SK-N-SH (cell line): ENCODE results near the gene ADGRA1. TPM values are rescaled to one million over a fixed set of nuclear protein-coding genes. Genes with fewer than 3 reads are reported as not detected.

Experiments
- CTCF ChIA-PET: fragments of 300-600, 350-600 bp; formaldehyde crosslinking; extraction: SDS; loops from one replicate; lab custom pipeline; 2021; lab: Yijun Ruan, JAX
- POLR2A ChIA-PET: fragments of 350-600 bp; sonication (Branson Sonifier 250); formaldehyde crosslinking; extraction: SDS; loops from one replicate; lab custom pipeline; 2020; ENCODE audit warnings: antibody characterized with exemption, inconsistent platforms; lab: Yijun Ruan, JAX
- DNase-seq: peaks from one replicate; pipeline ENCODE4 v3.0.0; 2012
- H2AFZ ChIP-seq: fragments of 200-600 bp; sonication (generic); 2 replicates; pipeline ENCODE4 v1.8.1; 2016; ENCODE audit warnings: antibody characterized with exemption, mild to moderate bottlenecking, low read depth
- H3F3A ChIP-seq: fragments of 200-600 bp; sonication (generic); replicated peaks from 2 replicates; pipeline ENCODE3; 2016; ENCODE audit warnings: antibody characterized with exemption, mild to moderate bottlenecking; ENCODE audit not compliant: insufficient read depth
- H3K27ac ChIP-seq, 2 experiments: fragments of 200-500 bp in 1 of 2; fragments of 200-600 bp in 1 of 2; sonication (Bioruptor generic) in 1 of 2; sonication (generic), shearing (Covaris generic) in 1 of 2; 2 replicates each; pipeline versions ENCODE4 v1.5.1 to v1.6.1; 2014 to 2016; ENCODE audit warnings: low read depth in 2 of 2, inconsistent platforms in 1 of 2, low read length in 1 of 2, mild to moderate bottlenecking in 1 of 2, mixed read lengths in 1 of 2
- H3K27me3 ChIP-seq: fragments of 200-600 bp; sonication (generic), shearing (Covaris generic); 2 replicates; pipeline ENCODE4 v1.6.1; 2016; ENCODE audit warnings: mixed run types; ENCODE audit not compliant: insufficient read depth
- H3K36me3 ChIP-seq, 2 experiments: fragments of 200-500 bp in 1 of 2; fragments of 200-600 bp in 1 of 2; sonication (Bioruptor generic) in 1 of 2; sonication (generic) in 1 of 2; replicated peaks in 1 of 2; 2 replicates each; pipeline versions ENCODE3 to v1.5.1; 2014 to 2016; ENCODE audit warnings: low read length in 1 of 2, mild to moderate bottlenecking in 1 of 2; ENCODE audit not compliant: insufficient read depth in 2 of 2, control insufficient read depth in 1 of 2
- H3K4me1 ChIP-seq, 2 experiments: fragments of 200-500 bp in 1 of 2; fragments of 200-600 bp in 1 of 2; sonication (Bioruptor generic) in 1 of 2; sonication (generic), shearing (Covaris generic) in 1 of 2; 2 replicates each; pipeline versions ENCODE4 v1.5.1 to v1.6.1; 2014 to 2016; ENCODE audit warnings: low read depth in 1 of 2, low read length in 1 of 2, mixed run types in 1 of 2; ENCODE audit not compliant: insufficient read depth in 2 of 2, control insufficient read depth in 1 of 2
- H3K4me2 ChIP-seq: fragments of 200-600 bp; sonication (generic), shearing (Covaris generic); 2 replicates; pipeline ENCODE4 v1.6.1; 2017; ENCODE audit warnings: mixed run types
- H3K4me3 ChIP-seq, 2 experiments: fragments of 200-500 bp in 1 of 2; fragments of 200-600 bp in 1 of 2; sonication (Bioruptor generic) in 1 of 2; sonication (generic), shearing (Covaris generic) in 1 of 2; 2 replicates each; pipeline versions ENCODE4 v1.5.1 to v1.8.1; 2014 to 2016; ENCODE audit warnings: low read depth in 2 of 2, inconsistent platforms in 1 of 2, low read length in 1 of 2, mild to moderate bottlenecking in 1 of 2, mixed read lengths in 1 of 2, moderate library complexity in 1 of 2
- H3K79me2 ChIP-seq: fragments of 200-600 bp; sonication (generic); 2 replicates; pipeline ENCODE4 v1.8.1; 2017; ENCODE audit warnings: mild to moderate bottlenecking; ENCODE audit not compliant: insufficient read depth
- H3K9ac ChIP-seq: fragments of 200-600 bp; sonication (generic); 2 replicates; pipeline ENCODE4 v1.6.1; 2017; ENCODE audit warnings: mixed run types
- H3K9me2 ChIP-seq: fragments of 200-600 bp; sonication (generic); 2 replicates; pipeline ENCODE4 v1.6.1; 2017; ENCODE audit warnings: mixed run types
- H3K9me3 ChIP-seq: fragments of 200-600 bp; sonication (generic); 2 replicates; pipeline ENCODE4 v1.6.1; 2017; ENCODE audit warnings: mixed run types, mild to moderate bottlenecking, moderate library complexity
- H4K20me1 ChIP-seq: fragments of 200-600 bp; sonication (generic); 2 replicates; pipeline ENCODE4 v1.6.1; 2017; ENCODE audit warnings: mild to moderate bottlenecking, mixed run types; ENCODE audit not compliant: insufficient read depth
- CHD2 ChIP-seq: fragments of 150-350 bp; IDR thresholded peaks from 2 replicates; pipeline ENCODE4 v1.6.1; 2018; ENCODE audit warnings: low read length; ENCODE audit not compliant: partially characterized antibody
- CTCF ChIP-seq: fragments of 200-600 bp; sonication (generic); IDR thresholded peaks from 2 replicates; pipeline ENCODE4 v1.6.1; 2017; ENCODE audit warnings: antibody characterized with exemption, mild to moderate bottlenecking, moderate library complexity
- ELF1 ChIP-seq: IDR thresholded peaks from 2 replicates; pipeline ENCODE4 v1.4.0; 2012
- EZH2phosphoT487 ChIP-seq: fragments of 200-600 bp; sonication (generic); IDR thresholded peaks from 2 replicates; pipeline ENCODE4 v1.6.1; 2017; ENCODE audit warnings: low read depth, mixed run types, mild to moderate bottlenecking, antibody characterized with exemption, moderate library complexity, borderline replicate concordance
- FOSL2 ChIP-seq: IDR thresholded peaks from 2 replicates; pipeline ENCODE4 v1.4.0; 2012; ENCODE audit warnings: low read depth, mild to moderate bottlenecking, moderate library complexity, borderline replicate concordance
- FOXM1 ChIP-seq: IDR thresholded peaks from 2 replicates; pipeline ENCODE4 v1.4.0; 2012; ENCODE audit warnings: low read depth, mild to moderate bottlenecking
- GABPA ChIP-seq: IDR thresholded peaks from 2 replicates; pipeline ENCODE4 v1.4.0; 2012; ENCODE audit warnings: low read depth, mild to moderate bottlenecking
- JUND ChIP-seq: IDR thresholded peaks from 2 replicates; pipeline ENCODE4 v1.4.0; 2012
- MEF2A ChIP-seq: IDR thresholded peaks from 2 replicates; pipeline ENCODE4 v1.4.0; 2012; ENCODE audit warnings: low read depth, borderline replicate concordance
- MXI1 ChIP-seq: IDR thresholded peaks from 2 replicates; pipeline ENCODE4 v1.6.1; 2012; ENCODE audit warnings: mild to moderate bottlenecking, low read depth, low read length, improper control_type of control experiment
- NRF1 ChIP-seq: IDR thresholded peaks from 2 replicates; pipeline ENCODE4 v1.6.1; 2012; ENCODE audit warnings: low read depth, mild to moderate bottlenecking, low read length
- POLR2AphosphoS5 ChIP-seq: IDR thresholded peaks from 2 replicates; pipeline ENCODE4 v1.6.1; 2012; ENCODE audit warnings: low read depth, low read length
- RXRA ChIP-seq: IDR thresholded peaks from 2 replicates; pipeline ENCODE4 v1.4.0; 2012; ENCODE audit warnings: low read depth, mild to moderate bottlenecking, borderline replicate concordance
- SIN3A ChIP-seq: IDR thresholded peaks from 2 replicates; pipeline ENCODE4 v1.6.1; 2012; ENCODE audit warnings: low read depth, mild to moderate bottlenecking, low read length, moderate library complexity, borderline replicate concordance
- TCF12 ChIP-seq: IDR thresholded peaks from 2 replicates; pipeline ENCODE4 v1.4.0; 2012
- USF2 ChIP-seq: fragments of 150-350 bp; IDR thresholded peaks from 2 replicates; pipeline ENCODE4 v1.6.1; 2017; ENCODE audit warnings: antibody characterized with exemption, low read length, low read depth, borderline replicate concordance
- WGBS: methylation state at CpG from one replicate; pipeline ENCODE4 v1.1.6; 2017; ENCODE audit warnings: low lambda C conversion rate; 5-methylcytosine and 5-hydroxymethylcytosine counted together
- polyA plus RNA-seq, 3 experiments: library from polyadenylated mRNA; depleted of rRNA; stranded (reverse); fragments of >200 nt; gene quantifications; 2 replicates each; pipeline ENCODE4 v1.2.3, GENCODE V29; 2012

The ADGRA1 gene
- polyA plus RNA-seq, 1 of the 3 experiments (the other 2 are of a cell fraction) = not detected

GRCh38 chr10:133162910-133163856, 75.5 kb downstream of the ADGRA1 start:
- CTCF ChIA-PET = interaction anchor here (0.6 kb wide), 2 partner anchors 15 to 20 kb away, joined by 3 read pairs; no protein-coding TSS in a partner anchor
- Histone ChIP-seq H3K4me2 (no peak overlapping the region), H3K79me2 (no peaks in the 10 kb centered on the region), H3K27me3 (no peaks in the 10 kb centered on the region), H3K4me1 (peaks cover 0 to 11% of the 10 kb centered on the region in 2 experiments; a peak in 1 of 4 replicates), H3F3A (no peaks in the 10 kb centered on the region), H3K36me3 (no peaks in the 10 kb centered on the region), H3K4me3 (no peak overlapping the region), H4K20me1 (no peaks in the 10 kb centered on the region), H3K27ac (no peak overlapping the region), H3K9me2 (no peaks in the 10 kb centered on the region), H3K9me3 (no peaks in the 10 kb centered on the region), H2AFZ (no peak overlapping the region), H3K9ac (no peak overlapping the region)
- whole genome bisulfite sequencing = 74% methylated on average over 11 of the region's 21 CpGs
- TF ChIP-seq SIN3A (no peak), MEF2A (no peak), NRF1 (no peak), TCF12 (no peak), RXRA (no peak), FOSL2 (no peak), JUND (no peak), CHD2 (no peak), GABPA (no peak), FOXM1 (no peak), MXI1 (no peak), ELF1 (no peak), USF2 (no peak), EZH2phosphoT487 (no peak), POLR2AphosphoS5 (no peak), CTCF (no peak)
- POLR2A ChIA-PET = no interaction called here
- no peak for DNase-seq
